ENCODE data around the gene HEYL.

GRCh38 chr1:39677645-39678044 lies 38.2 kb upstream of the HEYL start:
- TF ChIP-seq, protein P1, sequence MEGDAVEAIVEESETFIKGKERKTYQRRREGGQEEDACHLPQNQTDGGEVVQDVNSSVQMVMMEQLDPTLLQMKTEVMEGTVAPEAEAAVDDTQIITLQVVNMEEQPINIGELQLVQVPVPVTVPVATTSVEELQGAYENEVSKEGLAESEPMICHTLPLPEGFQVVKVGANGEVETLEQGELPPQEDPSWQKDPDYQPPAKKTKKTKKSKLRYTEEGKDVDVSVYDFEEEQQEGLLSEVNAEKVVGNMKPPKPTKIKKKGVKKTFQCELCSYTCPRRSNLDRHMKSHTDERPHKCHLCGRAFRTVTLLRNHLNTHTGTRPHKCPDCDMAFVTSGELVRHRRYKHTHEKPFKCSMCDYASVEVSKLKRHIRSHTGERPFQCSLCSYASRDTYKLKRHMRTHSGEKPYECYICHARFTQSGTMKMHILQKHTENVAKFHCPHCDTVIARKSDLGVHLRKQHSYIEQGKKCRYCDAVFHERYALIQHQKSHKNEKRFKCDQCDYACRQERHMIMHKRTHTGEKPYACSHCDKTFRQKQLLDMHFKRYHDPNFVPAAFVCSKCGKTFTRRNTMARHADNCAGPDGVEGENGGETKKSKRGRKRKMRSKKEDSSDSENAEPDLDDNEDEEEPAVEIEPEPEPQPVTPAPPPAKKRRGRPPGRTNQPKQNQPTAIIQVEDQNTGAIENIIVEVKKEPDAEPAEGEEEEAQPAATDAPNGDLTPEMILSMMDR (IDR thresholded peaks at IDR 0.05; ENCODE audit: low read depth, low read length, poor library complexity, severe bottlenecking) = no peak
- TF ChIP-seq EZH2phosphoT487 (IDR thresholded peaks at IDR 0.05; ENCODE audit: borderline replicate concordance, low read length) = no peak
